Neuronal stem cell (in vitro differentiated cells): ENCODE measurements around the gene JPH2.

Experiments used
- DNase-seq: peaks from one replicate; pipeline ENCODE4 v3.0.0-alpha.2; 2013; ENCODE audit warnings: low spot score
- H2AFZ ChIP-seq: one replicate; pipeline ENCODE4 v1.6.1; 2013; ENCODE audit warnings: mild to moderate bottlenecking, low read length, inconsistent platforms
- H2AK5ac ChIP-seq: 2 replicates; pipeline ENCODE4 v1.6.1; 2013; ENCODE audit warnings: low read depth, mild to moderate bottlenecking, inconsistent platforms, low read length, moderate library complexity, mixed read lengths
- H2BK120ac ChIP-seq: 2 replicates; pipeline ENCODE4 v1.6.1; 2013; ENCODE audit warnings: low read depth, mild to moderate bottlenecking, inconsistent platforms, low read length, moderate library complexity, mixed read lengths
- H2BK12ac ChIP-seq: one replicate; pipeline ENCODE4 v1.6.1; 2013; ENCODE audit warnings: low read length, inconsistent platforms
- H2BK15ac ChIP-seq: 2 replicates; pipeline ENCODE4 v1.6.1; 2013; ENCODE audit warnings: mild to moderate bottlenecking, low read length, inconsistent platforms, mixed read lengths
- H2BK5ac ChIP-seq: one replicate; pipeline ENCODE4 v1.6.1; 2013; ENCODE audit warnings: inconsistent platforms, mild to moderate bottlenecking, low read length, moderate library complexity
- H3K14ac ChIP-seq: one replicate; pipeline ENCODE4 v1.6.1; 2013; ENCODE audit warnings: low read length, inconsistent platforms
- H3K18ac ChIP-seq: 2 replicates; pipeline ENCODE4 v1.6.1; 2013; ENCODE audit warnings: low read length, inconsistent platforms
- H3K23ac ChIP-seq: 2 replicates; pipeline ENCODE4 v1.6.1; 2013; ENCODE audit warnings: low read depth, mild to moderate bottlenecking, mixed read lengths, low read length, inconsistent platforms; ENCODE audit not compliant: poor library complexity
- H3K27ac ChIP-seq: replicated peaks from 3 replicates; pipeline ENCODE4 v1.5.1; 2013; ENCODE audit warnings: low read length, inconsistent platforms
- H3K27me3 ChIP-seq, 3 experiments: 2 replicates each; pipeline ENCODE4 v1.6.1; 2013; ENCODE audit warnings: low read length in 3 of 3, mild to moderate bottlenecking in 2 of 3, inconsistent platforms in 1 of 3, low read depth in 1 of 3, mixed read lengths in 1 of 3, moderate library complexity in 1 of 3; ENCODE audit not compliant: control insufficient read depth in 3 of 3, insufficient read depth in 3 of 3
- H3K36me3 ChIP-seq, 2 donors: replicated peaks in 1 of 2; 2 replicates each; pipeline ENCODE4 v1.6.1; 2013; ENCODE audit warnings: low read length in 2 of 2; ENCODE audit not compliant: control insufficient read depth in 2 of 2, insufficient read depth in 2 of 2
- H3K4ac ChIP-seq: 2 replicates; pipeline ENCODE4 v1.6.1; 2013; ENCODE audit warnings: inconsistent platforms, mild to moderate bottlenecking, low read length, moderate library complexity
- H3K4me1 ChIP-seq, 2 donors: 1 replicate in 1 of 2; 2 replicates in 1 of 2; pipeline ENCODE4 v1.6.1; 2013; ENCODE audit warnings: low read length in 2 of 2, low read depth in 1 of 2; ENCODE audit not compliant: control insufficient read depth in 2 of 2, insufficient read depth in 1 of 2
- H3K4me2 ChIP-seq: one replicate; pipeline ENCODE4 v1.6.1; 2013; ENCODE audit warnings: mild to moderate bottlenecking, low read length, inconsistent platforms; ENCODE audit not compliant: insufficient read depth, poor library complexity, severe bottlenecking
- H3K4me3 ChIP-seq, 2 donors: 2 replicates each; pipeline ENCODE4 v1.5.1; 2013; ENCODE audit warnings: low read length in 2 of 2, mild to moderate bottlenecking in 2 of 2, inconsistent platforms in 1 of 2, moderate library complexity in 1 of 2
- H3K79me1 ChIP-seq: one replicate; pipeline ENCODE4 v1.6.1; 2013; ENCODE audit warnings: low read depth, mild to moderate bottlenecking, inconsistent platforms, low read length, moderate library complexity
- H3K9ac ChIP-seq: one replicate; pipeline ENCODE4 v1.6.1; 2013; ENCODE audit warnings: mild to moderate bottlenecking, low read depth, low read length, inconsistent platforms; ENCODE audit not compliant: poor library complexity
- H3K9me3 ChIP-seq, 2 donors: replicated peaks in 1 of 2; 2 replicates each; pipeline versions ENCODE3 to v1.6.1; 2013; ENCODE audit warnings: low read length in 2 of 2, mild to moderate bottlenecking in 2 of 2, inconsistent platforms in 1 of 2, low read depth in 1 of 2, mixed read lengths in 1 of 2, moderate library complexity in 1 of 2; ENCODE audit not compliant: control insufficient read depth in 2 of 2, insufficient read depth in 1 of 2
- H4K8ac ChIP-seq: one replicate; pipeline ENCODE4 v1.6.1; 2013; ENCODE audit warnings: low read depth, mild to moderate bottlenecking, inconsistent platforms, low read length, moderate library complexity
- H4K91ac ChIP-seq: one replicate; pipeline ENCODE4 v1.6.1; 2013; ENCODE audit warnings: low read length, low read depth, mild to moderate bottlenecking, inconsistent platforms; ENCODE audit not compliant: poor library complexity
- WGBS, 2 donors: extraction: QIAGEN DNeasy Blood & Tissue Kit; methylation state at CpG; one replicate each; pipeline ENCODE4 v1.1.7; 2013; ENCODE audit warnings: missing lambda C conversion rate in 2 of 2, mixed read lengths in 1 of 2; ENCODE audit not compliant: insufficient read length in 2 of 2, insufficient replicate concordance in 1 of 2; ENCODE audit errors: extremely low coverage in 2 of 2; 5-methylcytosine and 5-hydroxymethylcytosine counted together

The JPH2 gene

DNA sequence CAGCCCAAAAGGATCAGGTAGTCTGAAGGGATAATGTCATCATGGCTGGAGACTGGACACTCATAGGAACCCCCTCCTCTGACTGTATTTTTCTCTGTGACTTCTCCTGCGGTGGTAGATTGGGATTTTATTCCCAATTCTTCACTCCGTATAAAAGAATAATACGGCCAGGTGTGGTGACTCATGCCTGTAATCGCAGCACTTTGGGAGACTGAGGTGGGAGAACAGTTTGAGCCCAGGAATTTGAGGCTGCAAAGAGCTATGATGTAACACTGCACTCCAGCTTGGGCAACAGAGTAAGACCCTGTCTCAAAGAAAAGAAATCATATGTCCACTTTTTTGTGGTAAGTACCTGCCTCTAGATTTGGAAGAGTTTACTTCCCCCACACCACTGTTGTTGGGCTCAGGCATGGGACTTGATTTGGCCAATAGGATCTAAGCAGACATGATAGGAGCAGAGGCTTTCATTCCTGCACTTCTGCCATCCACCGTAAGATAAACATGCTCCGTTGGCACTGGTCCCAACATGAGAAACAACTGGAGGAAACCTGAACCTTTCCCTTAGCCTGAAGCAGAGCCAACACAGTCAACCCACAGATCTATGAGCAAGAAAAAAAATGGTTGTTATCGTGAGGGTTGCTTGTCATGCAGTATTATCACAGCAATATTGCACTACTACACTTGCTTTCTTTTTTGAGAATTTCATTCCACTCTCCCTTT lies 82.0 kb downstream of the JPH2 start:
- no peak overlapping the region for H3K4me3 ChIP-seq
- no peak overlapping the region for H2AK5ac ChIP-seq
- H3K18ac ChIP-seq: no peak overlapping the region
- H3K9ac ChIP-seq: no peak overlapping the region
- no peak overlapping the region for H3K14ac ChIP-seq
- no peak overlapping the region for H4K91ac ChIP-seq
- no peak for DNase-seq
- no CpG with 5 or more reads among the region's 7 CpGs for WGBS, 2 donors
- H4K8ac ChIP-seq: no peak overlapping the region
- H3K36me3 ChIP-seq: no peaks in the 10 kb centered on the region
- no peak overlapping the region for H3K4ac ChIP-seq
- H3K27me3 ChIP-seq: peaks cover 0 to 11% (median 0%) of the 10 kb centered on the region in 3 experiments
- no peaks in the 10 kb centered on the region for H3K9me3 ChIP-seq
- no peaks in the 10 kb centered on the region for H3K4me1 ChIP-seq
- H3K27ac ChIP-seq: no peak overlapping the region
- H2BK120ac ChIP-seq: no peak overlapping the region
- no peak overlapping the region for H2BK15ac ChIP-seq
- no peak overlapping the region for H3K23ac ChIP-seq
- H3K4me2 ChIP-seq: no peak overlapping the region
- H2AFZ ChIP-seq: no peak overlapping the region
- H2BK12ac ChIP-seq: no peak overlapping the region
- H2BK5ac ChIP-seq: no peak overlapping the region
- no peaks in the 10 kb centered on the region for H3K79me1 ChIP-seq

DNA sequence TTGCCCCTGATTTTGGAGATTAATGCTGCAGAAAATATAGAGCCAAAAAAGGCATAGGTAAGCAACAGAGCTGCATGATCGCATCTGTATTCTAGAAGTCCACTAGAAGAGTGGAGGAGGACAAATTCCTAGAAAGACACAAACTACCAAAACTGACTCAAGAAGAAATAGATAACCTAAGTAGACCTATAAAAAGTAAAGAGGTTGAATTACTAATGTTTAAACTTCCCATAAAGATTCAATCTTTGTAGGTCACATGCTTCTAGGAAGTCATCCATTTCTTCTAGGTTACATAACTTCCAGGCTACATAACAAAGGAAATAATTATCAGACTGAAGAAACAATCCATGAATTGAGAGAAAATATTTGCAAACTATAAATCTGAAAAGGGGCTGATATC lies 84.4 kb downstream of the JPH2 start:
- H3K4me3 ChIP-seq: no peak overlapping the region
- no peak overlapping the region for H2BK120ac ChIP-seq
- H3K4me1 ChIP-seq: no peaks in the 10 kb centered on the region
- no peak overlapping the region for H3K27ac ChIP-seq
- no peak overlapping the region for H4K8ac ChIP-seq
- H3K18ac ChIP-seq: no peak overlapping the region
- no peaks in the 10 kb centered on the region for H3K79me1 ChIP-seq
- no peaks in the 10 kb centered on the region for H3K9me3 ChIP-seq
- no peak overlapping the region for H3K9ac ChIP-seq
- H4K91ac ChIP-seq: no peak overlapping the region
- H3K14ac ChIP-seq: no peak overlapping the region
- DNase-seq: no peak
- H2AFZ ChIP-seq: no peak overlapping the region
- no peak overlapping the region for H3K4me2 ChIP-seq
- no peak overlapping the region for H2AK5ac ChIP-seq
- H3K27me3 ChIP-seq: peaks cover 0 to 14% (median 0%) of the 10 kb centered on the region in 3 experiments
- no peaks in the 10 kb centered on the region for H3K36me3 ChIP-seq
- H2BK15ac ChIP-seq: no peak overlapping the region
- no peak overlapping the region for H3K23ac ChIP-seq
- H2BK12ac ChIP-seq: no peak overlapping the region
- H3K4ac ChIP-seq: no peak overlapping the region
- H2BK5ac ChIP-seq: no peak overlapping the region
- WGBS, 2 donors: no CpG with 5 or more reads among the region's 1 CpG

DNA sequence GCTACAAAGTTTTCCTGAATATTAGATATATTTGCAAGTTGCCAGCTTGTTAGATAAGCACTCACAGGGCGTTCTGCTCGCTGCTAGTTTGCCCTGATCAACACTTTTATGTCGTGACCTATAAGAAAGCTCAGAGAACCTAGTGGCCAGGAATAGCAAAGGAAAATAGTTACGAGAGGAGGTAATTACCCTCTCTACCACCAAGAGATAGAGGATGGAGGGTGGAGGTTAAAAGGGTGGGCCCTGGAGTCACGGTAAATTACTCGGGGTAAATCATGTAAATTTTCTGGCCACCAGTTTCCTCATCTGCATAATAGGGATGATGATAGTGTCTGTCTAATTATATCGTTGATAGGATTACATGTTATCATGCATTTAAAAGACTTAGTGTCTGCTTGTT lies 87.2 kb downstream of the JPH2 start:
- Histone ChIP-seq H2BK120ac (no peak overlapping the region), H2AFZ (no peak overlapping the region), H2BK15ac (no peak overlapping the region), H3K4me1 (no peaks in the 10 kb centered on the region), H3K9ac (no peak overlapping the region), H3K23ac (no peak overlapping the region), H4K91ac (no peak overlapping the region), H3K4me2 (no peak overlapping the region), H2BK12ac (no peak overlapping the region), H3K27me3 (peaks cover 0 to 12% (median 0%) of the 10 kb centered on the region in 3 experiments), H4K8ac (no peak overlapping the region), H3K18ac (no peak overlapping the region), H2BK5ac (no peak overlapping the region), H3K79me1 (no peaks in the 10 kb centered on the region), H3K36me3 (no peaks in the 10 kb centered on the region), H3K4me3 (no peak overlapping the region), H3K9me3 (no peaks in the 10 kb centered on the region), H3K4ac (no peak overlapping the region), H2AK5ac (no peak overlapping the region), H3K27ac (no peak overlapping the region), H3K14ac (no peak overlapping the region)
- no CpG with 5 or more reads among the region's 7 CpGs for WGBS, 2 donors
- no peak for DNase-seq

DNA sequence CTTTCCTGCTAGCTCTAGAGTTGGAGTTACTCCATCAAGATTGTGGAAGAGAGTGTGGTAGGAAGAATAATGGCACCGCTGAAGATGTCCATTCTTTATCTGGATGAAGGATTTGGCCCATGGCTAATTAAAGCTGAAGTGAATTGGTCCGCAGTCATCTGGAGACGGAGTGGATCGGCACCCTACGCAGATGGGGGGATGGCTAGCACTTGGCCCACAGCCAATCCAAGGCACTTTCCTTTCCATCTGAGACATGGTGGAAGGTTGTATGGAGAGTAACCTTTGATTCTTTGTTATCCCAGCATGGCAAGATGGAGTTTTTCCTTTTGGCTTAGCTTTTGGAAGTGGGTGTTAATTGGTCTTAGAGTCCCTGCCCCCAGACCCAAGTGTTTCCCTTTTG lies 88.3 kb downstream of the JPH2 start:
- H3K79me1 ChIP-seq: no peaks in the 10 kb centered on the region
- H2BK15ac ChIP-seq: no peak overlapping the region
- no peaks in the 10 kb centered on the region for H3K9me3 ChIP-seq
- H2AFZ ChIP-seq: no peak overlapping the region
- H2BK5ac ChIP-seq: no peak overlapping the region
- H2BK120ac ChIP-seq: no peak overlapping the region
- no peak overlapping the region for H4K8ac ChIP-seq
- no peak overlapping the region for H3K9ac ChIP-seq
- H3K4me3 ChIP-seq: no peak overlapping the region
- H3K4me1 ChIP-seq: no peaks in the 10 kb centered on the region
- H2BK12ac ChIP-seq: no peak overlapping the region
- H3K27ac ChIP-seq: no peak overlapping the region
- no peak for DNase-seq
- H3K4me2 ChIP-seq: no peak overlapping the region
- WGBS, 2 donors: no CpG with 5 or more reads among the region's 5 CpGs
- H3K14ac ChIP-seq: no peak overlapping the region
- no peak overlapping the region for H3K18ac ChIP-seq
- H3K36me3 ChIP-seq: no peaks in the 10 kb centered on the region
- H3K4ac ChIP-seq: no peak overlapping the region
- H4K91ac ChIP-seq: no peak overlapping the region
- peaks cover 0 to 7% (median 0%) of the 10 kb centered on the region in 3 experiments for H3K27me3 ChIP-seq
- no peak overlapping the region for H2AK5ac ChIP-seq
- H3K23ac ChIP-seq: no peak overlapping the region
